GM13976 (cell line): ENCODE results near the gene TREM1.

Experiments
- DNase-seq: peaks from one replicate; pipeline ENCODE4 v3.0.0; 2012; ENCODE audit warnings: low spot score
- in situ Hi-C: fragments of 300-500 bp; cut with MboI; formaldehyde crosslinking; loops from one replicate; pipeline ENCODE4 v1.12.0; 2022; ENCODE audit warnings: low sequenced_read_pairs, mixed read lengths, inconsistent platforms; ENCODE audit not compliant: unreplicated experiment
- TF ChIP-seq, protein P1 (sequence below): IDR thresholded peaks from 2 replicates; pipeline ENCODE4 v1.5.1; 2012; ENCODE audit warnings: borderline replicate concordance, mild to moderate bottlenecking; ENCODE audit not compliant: insufficient read depth; ENCODE audit errors: extremely low read depth, missing control alignments, control extremely low read depth

The TREM1 gene

DNA sequence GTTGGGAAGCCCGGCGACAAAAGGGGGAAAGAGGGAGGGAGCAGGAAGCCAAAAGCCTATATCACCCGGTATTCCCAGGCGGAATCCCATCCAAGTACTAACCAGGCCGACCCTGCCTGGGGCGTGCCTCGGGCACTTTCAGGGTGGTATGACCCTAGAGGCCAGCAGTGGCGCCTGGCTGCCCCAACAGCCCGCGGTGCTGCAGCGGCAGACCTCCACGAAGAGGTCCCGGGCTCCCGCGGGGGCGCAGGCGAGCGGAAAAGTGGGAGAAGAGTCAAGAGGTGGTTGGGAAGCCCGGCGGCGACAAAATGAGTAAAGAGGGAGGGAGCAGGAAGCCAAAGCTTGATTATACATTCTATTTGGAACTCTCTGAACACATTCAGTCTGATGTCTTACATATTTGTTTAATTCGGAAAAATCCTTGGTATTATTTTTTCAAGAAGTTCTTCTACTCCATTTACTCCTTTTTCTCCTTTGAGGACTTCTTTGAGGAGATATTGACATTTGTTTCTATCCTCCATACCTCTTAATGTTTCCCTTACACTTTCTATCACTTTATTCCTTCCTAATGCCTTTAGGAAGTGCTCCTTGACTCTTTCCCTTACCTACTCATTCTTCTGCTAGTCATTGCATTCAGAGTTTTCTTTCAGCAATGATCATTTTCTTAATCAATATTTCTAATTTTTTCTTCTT is 46.9 kb downstream of the TREM1 start:
- TF ChIP-seq, protein P1, sequence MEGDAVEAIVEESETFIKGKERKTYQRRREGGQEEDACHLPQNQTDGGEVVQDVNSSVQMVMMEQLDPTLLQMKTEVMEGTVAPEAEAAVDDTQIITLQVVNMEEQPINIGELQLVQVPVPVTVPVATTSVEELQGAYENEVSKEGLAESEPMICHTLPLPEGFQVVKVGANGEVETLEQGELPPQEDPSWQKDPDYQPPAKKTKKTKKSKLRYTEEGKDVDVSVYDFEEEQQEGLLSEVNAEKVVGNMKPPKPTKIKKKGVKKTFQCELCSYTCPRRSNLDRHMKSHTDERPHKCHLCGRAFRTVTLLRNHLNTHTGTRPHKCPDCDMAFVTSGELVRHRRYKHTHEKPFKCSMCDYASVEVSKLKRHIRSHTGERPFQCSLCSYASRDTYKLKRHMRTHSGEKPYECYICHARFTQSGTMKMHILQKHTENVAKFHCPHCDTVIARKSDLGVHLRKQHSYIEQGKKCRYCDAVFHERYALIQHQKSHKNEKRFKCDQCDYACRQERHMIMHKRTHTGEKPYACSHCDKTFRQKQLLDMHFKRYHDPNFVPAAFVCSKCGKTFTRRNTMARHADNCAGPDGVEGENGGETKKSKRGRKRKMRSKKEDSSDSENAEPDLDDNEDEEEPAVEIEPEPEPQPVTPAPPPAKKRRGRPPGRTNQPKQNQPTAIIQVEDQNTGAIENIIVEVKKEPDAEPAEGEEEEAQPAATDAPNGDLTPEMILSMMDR, result no peak
- no peak for DNase-seq
- in situ Hi-C loops, result no loop called here

DNA sequence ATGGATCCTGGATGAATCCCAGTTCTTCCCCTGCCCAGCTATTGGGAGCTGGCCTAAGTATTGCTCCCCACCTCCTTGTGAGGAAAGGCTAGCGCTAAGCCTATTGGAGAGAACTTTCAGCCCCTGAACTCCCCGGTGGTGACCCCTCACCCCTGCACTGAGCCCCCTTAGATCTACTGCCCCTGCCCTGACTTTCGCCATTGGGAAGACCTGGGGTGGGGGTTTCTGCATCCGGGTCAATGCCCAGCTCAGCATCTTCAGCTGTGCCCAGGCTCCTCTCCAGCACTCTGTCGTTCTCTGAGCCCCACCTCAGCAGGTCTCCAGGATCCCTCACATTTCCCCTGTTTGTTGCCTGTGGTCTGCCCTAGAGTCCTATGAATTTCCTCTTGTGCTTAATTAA is 49.4 kb downstream of the TREM1 start:
- in situ Hi-C loops, result no loop called here
- TF ChIP-seq, protein P1, result no peak
- no peak for DNase-seq

DNA sequence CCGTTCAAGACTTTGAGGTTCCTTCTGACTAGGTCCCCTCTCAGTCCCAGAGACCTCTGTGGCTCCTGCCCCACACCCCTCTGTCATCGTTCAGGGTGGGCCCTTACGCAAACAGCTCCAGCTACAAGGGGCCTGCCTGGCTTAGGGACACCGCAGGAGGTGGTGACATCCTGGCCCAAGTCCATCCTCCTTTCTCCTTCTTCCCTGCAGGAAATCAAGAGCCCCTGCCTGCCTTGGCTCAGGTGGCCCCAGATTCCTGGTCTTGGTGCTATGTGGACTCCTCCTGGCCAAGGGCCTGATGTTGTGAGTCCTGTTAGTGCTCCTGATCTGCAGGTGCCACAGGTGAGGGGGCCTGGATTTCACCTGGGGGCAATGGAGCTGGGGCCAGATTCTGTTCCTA is 50.2 kb downstream of the TREM1 start:
- in situ Hi-C loops, result no loop called here
- TF ChIP-seq, protein P1, result no peak
- DNase-seq, result no peak

DNA sequence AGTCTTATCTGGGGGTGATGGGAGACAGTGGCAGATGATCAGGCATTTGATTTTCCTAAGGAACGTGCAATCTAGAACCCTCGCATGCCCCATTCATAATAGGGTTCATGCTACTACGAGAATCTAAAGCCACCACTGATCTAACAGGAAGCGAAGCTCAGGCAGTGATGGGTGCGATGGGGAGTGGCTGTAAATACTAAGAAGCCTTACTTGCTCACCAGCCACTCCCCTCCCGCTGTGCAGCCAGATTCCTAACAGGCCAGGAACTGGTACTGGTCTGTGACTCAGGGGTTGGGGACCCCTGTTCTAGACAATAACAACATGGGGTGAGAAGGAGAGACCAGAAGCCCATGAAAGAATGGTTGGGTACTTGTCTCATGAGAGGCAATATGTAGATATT is 53.8 kb downstream of the TREM1 start:
- DNase-seq, result no peak
- TF ChIP-seq, protein P1, result no peak
- in situ Hi-C loops, result no loop called here

DNA sequence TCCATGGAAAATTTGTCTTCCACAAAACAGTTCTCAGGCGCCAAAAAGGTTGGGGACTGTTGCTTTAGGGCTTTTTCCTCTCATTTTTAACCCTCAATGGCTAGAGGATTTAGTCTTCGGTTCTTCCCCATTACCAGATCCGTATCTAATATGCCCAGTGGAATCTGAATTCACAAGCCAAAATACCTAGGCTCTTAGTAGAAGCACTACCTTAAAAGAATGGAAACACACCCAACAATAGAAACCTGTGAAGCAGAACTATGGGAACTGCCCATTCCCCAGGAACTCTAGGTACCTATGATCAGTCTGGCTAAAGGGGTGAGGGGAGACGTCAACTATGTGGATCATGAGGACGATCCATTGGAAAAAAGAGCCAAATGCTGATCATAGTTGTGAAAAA is 55.2 kb downstream of the TREM1 start:
- TF ChIP-seq, protein P1, result no peak
- no peak for DNase-seq
- in situ Hi-C loops, result no loop called here

DNA sequence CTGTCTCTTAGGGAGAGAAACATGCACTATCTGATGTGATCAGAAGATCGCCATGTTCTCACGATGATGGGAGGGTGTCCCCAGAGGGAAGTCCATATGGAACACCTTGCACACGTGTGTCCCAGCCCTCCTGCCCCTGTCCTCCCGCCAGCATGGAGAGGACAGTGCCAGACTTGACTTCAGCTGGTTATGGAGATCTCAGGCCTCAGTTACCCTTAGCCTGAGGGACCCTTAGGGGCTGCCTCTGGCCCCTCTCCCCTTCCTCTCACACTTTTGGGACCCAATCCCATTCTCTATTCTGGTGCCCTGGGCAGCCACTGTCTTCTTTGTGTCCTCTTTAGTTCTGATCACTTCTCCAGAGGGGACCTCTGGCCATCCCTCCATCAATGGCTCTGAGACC is 56.8 kb downstream of the TREM1 start:
- in situ Hi-C loops, result no loop called here
- TF ChIP-seq, protein P1, result no peak
- DNase-seq, result no peak
